Right atrium auricular region (tissue), 2 donors: Measurements from ENCODE around the gene GPBP1L1. TPM values are rescaled to one million over a fixed set of nuclear protein-coding genes. Genes with fewer than 3 reads are reported as not detected.
"Not testable (repeated sequence)": the region's sequence is repeated elsewhere in the genome, so short reads cannot be mapped to it uniquely, and the experiment has no call there.

ENCODE experiments used
- DNase-seq: peaks from one replicate; pipeline ENCODE4 v3.0.0-alpha.2; 2019; ENCODE audit warnings: low spot score
- H3K27ac ChIP-seq, 2 donors: fragments of 200-600 bp; sonication (generic); 1 replicate in 1 of 2; 2 replicates in 1 of 2; pipeline ENCODE4 v1.5.1; 2016 to 2019
- H3K27me3 ChIP-seq, 2 donors: fragments of 200-600 bp; sonication (generic); one replicate each; pipeline versions ENCODE4 v1.5.1 to v1.6.0; 2017 to 2019
- H3K36me3 ChIP-seq: fragments of 200-600 bp; sonication (generic); one replicate; pipeline ENCODE4 v1.5.1; 2016
- H3K4me1 ChIP-seq, 2 donors: fragments of 200-600 bp; sonication (generic); one replicate each; pipeline versions ENCODE4 v1.5.1 to v1.6.0; 2017 to 2019
- H3K4me3 ChIP-seq, 2 donors: fragments of 200-600 bp; sonication (generic); 1 replicate in 1 of 2; 2 replicates in 1 of 2; pipeline ENCODE4 v1.5.1; 2017 to 2019; ENCODE audit warnings: mild to moderate bottlenecking in 1 of 2, moderate library complexity in 1 of 2
- H3K9me3 ChIP-seq, 2 donors: fragments of 200-600 bp; sonication (generic); one replicate each; pipeline ENCODE4 v1.5.1; 2019
- total RNA-seq, 2 donors: library from RNA; depleted of rRNA; stranded (reverse); fragments of >200 nt; gene quantifications; one replicate each; pipeline ENCODE4 v1.1.0, GENCODE V29; 2016
- TF ChIP-seq, protein P1 (sequence below), 2 donors: fragments of 200-600 bp; sonication (generic); IDR thresholded peaks; one replicate each; pipeline ENCODE4 v1.5.1; 2019; ENCODE audit warnings: antibody characterized with exemption in 2 of 2

The GPBP1L1 gene
- total RNA-seq, 2 donors from 2014 or later, result 77.3 to 106 TPM

DNA sequence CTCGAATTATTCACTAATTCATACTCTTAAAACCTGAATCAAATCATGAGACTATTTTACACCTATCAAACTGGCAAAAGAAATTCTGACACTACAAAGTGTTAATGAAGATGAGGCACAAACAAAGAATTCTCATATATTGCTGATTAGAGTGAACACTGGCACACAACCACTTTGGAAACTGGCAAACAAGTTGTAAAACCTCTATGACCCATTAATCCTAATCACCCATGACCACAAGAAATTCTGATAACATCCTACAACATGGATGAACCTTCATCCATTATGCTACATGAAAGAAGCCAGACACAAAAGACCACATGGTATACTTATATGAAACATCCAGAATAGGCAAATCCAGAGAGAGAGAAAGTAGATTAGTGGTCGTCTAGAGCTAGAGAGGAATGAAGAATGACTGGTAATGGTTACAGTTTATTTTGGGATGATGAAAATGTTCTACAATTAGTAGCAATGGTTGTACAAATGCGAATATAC, 8.5 kb downstream of the GPBP1L1 start:
- H3K9me3 ChIP-seq, result no peaks in the 10 kb centered on the region
- H3K27ac ChIP-seq, result peak overlapping the region in 1 of 2 donors; percentile 77
- peaks cover 2 to 80% of the 10 kb centered on the region in 2 donors for H3K4me1 ChIP-seq
- H3K36me3 ChIP-seq, result no peaks in the 10 kb centered on the region
- H3K4me3 ChIP-seq, result no peak overlapping the region
- TF ChIP-seq, protein P1, sequence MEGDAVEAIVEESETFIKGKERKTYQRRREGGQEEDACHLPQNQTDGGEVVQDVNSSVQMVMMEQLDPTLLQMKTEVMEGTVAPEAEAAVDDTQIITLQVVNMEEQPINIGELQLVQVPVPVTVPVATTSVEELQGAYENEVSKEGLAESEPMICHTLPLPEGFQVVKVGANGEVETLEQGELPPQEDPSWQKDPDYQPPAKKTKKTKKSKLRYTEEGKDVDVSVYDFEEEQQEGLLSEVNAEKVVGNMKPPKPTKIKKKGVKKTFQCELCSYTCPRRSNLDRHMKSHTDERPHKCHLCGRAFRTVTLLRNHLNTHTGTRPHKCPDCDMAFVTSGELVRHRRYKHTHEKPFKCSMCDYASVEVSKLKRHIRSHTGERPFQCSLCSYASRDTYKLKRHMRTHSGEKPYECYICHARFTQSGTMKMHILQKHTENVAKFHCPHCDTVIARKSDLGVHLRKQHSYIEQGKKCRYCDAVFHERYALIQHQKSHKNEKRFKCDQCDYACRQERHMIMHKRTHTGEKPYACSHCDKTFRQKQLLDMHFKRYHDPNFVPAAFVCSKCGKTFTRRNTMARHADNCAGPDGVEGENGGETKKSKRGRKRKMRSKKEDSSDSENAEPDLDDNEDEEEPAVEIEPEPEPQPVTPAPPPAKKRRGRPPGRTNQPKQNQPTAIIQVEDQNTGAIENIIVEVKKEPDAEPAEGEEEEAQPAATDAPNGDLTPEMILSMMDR (IDR thresholded peaks at IDR 0.05), result no peak
- H3K27me3 ChIP-seq, result no peaks in the 10 kb centered on the region
- no peak for DNase-seq

DNA sequence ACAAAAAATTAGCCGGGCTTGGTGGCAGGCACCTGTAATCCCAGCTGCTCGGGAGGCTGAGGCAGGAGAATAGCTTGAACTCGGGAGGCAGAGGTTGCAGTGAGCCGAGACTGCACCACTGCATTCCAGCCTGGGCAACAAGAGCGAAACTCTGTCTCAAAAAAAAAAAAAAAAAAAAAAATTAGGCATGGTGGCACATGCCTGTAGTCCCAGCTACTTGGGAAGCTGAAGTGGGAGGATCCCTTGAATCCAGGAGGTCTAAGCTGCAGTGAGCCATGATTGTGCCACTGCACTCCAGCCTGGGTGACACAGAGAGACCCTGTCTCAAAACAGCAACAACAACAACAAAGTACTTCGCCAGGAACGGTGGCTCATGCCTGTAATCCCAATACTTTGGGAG, 9.8 kb downstream of the GPBP1L1 start:
- Histone ChIP-seq H3K4me1 (peaks cover 2 to 80% of the 10 kb centered on the region in 2 donors), H3K27ac (peak overlapping the region; percentile 5 to 77)
- not testable (repeated sequence) for H3K4me3 ChIP-seq, H3K9me3 ChIP-seq, H3K27me3 ChIP-seq, H3K36me3 ChIP-seq, DNase-seq

DNA sequence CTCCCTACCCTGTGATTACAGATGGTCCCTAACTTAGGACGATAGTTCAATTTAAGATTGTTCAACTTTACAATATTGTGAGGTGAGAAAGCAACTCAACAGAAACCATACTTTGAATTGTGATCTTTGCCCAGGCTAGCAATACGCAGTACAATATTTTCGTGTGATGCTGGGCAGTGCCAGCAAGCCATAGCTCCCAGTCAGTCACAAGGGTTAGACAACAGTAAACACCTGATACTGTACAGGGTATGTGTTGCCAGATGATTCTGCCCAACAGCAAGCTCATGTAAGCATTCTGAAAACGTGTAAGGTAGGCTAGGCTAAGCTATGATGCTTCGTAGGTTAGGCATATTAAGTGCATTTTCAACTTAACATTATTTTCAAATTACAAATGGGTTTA, 11.9 kb downstream of the GPBP1L1 start:
- TF ChIP-seq, protein P1 (IDR thresholded peaks at IDR 0.05), result no peak
- peaks cover 2 to 79% of the 10 kb centered on the region in 2 donors for H3K4me1 ChIP-seq
- H3K27me3 ChIP-seq, result no peaks in the 10 kb centered on the region
- peak overlapping the region in 1 of 2 donors; percentile 41 for H3K27ac ChIP-seq
- H3K4me3 ChIP-seq, result no peak overlapping the region
- no peak for DNase-seq
- no peaks in the 10 kb centered on the region for H3K9me3 ChIP-seq
- H3K36me3 ChIP-seq, result no peaks in the 10 kb centered on the region

DNA sequence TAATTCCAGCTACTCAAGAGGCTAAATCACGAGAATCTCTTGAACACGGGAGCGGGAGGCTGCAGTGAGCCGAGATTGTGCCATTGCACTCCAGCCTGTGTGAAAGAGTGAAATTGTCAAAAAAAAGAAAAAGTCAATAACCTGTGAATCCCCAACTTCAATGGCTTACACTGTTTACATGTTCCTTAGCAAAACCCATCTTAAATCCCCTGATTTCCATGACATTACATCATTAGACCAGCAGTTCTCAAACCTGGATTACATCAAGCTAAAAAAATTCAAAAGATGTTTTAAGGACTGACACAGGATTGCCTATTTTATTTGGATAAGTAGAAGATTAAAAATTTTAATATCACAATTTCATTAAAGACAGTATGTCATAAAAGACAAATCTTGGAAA, 12.4 kb downstream of the GPBP1L1 start:
- H3K4me1 ChIP-seq, result peaks cover 2 to 79% of the 10 kb centered on the region in 2 donors

DNA sequence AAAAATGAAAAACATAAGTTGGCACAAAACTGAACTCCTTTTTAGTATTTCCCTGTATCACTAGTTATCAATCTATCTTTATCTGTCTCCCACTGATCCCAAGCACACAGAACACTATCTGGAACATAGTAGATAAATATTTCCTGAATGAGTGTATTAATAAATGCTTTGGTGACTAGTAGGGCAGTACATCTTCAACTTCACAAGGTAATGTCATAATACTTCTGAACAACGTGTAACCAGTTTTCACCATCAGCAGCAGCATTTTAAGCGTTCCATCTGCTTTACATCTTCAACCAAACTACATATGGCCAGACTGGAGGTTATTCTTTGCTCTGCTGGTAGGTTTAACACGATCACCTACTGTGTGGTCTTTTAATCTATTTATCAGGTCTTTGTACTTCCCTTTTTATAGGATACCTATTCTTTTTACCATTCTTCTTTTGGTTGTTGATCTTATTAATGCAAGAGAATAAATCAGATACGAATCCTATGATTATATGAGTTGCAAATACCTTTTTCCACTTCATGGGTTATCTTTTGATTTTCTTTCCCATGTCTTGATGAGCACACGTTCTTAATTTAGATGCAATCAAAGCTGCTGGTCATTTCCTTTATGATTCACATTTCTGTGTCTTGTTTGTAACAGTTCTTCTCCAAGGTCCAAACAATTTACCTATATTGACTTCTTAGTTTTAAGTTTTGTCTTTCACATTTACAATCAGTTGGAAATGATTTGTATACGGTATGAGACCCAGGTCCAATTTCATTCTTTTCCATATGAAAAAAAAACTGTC, 16.3 kb downstream of the GPBP1L1 start:
- H3K9me3 ChIP-seq, result no peaks in the 10 kb centered on the region
- no peaks in the 10 kb centered on the region for H3K27me3 ChIP-seq
- TF ChIP-seq, protein P1 (IDR thresholded peaks at IDR 0.05), result no peak
- peaks cover 0 to 68% of the 10 kb centered on the region in 2 donors for H3K4me1 ChIP-seq
- H3K36me3 ChIP-seq, result no peaks in the 10 kb centered on the region
- no peak overlapping the region for H3K27ac ChIP-seq
- H3K4me3 ChIP-seq, result no peak overlapping the region
- no peak for DNase-seq

More for the DNA sequence above, 12.4 kb downstream of the GPBP1L1 start:
- Histone ChIP-seq H3K36me3 (no peaks in the 10 kb centered on the region), H3K9me3 (no peaks in the 10 kb centered on the region), H3K4me3 (no peak overlapping the region), H3K27ac (peak overlapping the region; percentile 20 to 41), H3K27me3 (no peaks in the 10 kb centered on the region)
- no peak for DNase-seq
- TF ChIP-seq, protein P1 (IDR thresholded peaks at IDR 0.05), result no peak

DNA sequence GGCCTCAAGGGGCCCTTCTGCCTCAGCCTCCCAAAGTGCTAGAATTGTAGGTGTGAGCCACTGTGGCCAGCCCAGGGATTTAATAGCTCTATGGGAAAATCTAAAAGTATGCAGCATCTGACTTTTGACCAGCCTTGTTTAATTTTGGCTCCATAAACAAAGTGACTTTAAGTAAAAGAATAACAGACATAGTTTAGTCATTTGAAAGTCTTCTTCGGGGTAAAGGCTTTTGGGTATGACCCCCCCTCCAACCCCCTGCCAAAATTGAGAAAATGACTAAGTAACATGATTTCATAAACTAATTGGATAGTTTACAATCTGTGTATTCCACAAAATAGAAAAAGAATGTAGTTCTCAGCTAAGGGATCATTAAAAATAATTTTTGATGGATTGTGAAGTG, 17.0 kb downstream of the GPBP1L1 start:
- Histone ChIP-seq H3K4me1 (peaks cover 0 to 63% of the 10 kb centered on the region in 2 donors), H3K9me3 (no peaks in the 10 kb centered on the region), H3K4me3 (no peak overlapping the region), H3K36me3 (no peaks in the 10 kb centered on the region), H3K27ac (no peak overlapping the region), H3K27me3 (no peaks in the 10 kb centered on the region)
- TF ChIP-seq, protein P1 (IDR thresholded peaks at IDR 0.05), result no peak
- DNase-seq, result no peak
